ENCODE measurements around the gene ATP2B3.

ATP2B3 gene

DNA sequence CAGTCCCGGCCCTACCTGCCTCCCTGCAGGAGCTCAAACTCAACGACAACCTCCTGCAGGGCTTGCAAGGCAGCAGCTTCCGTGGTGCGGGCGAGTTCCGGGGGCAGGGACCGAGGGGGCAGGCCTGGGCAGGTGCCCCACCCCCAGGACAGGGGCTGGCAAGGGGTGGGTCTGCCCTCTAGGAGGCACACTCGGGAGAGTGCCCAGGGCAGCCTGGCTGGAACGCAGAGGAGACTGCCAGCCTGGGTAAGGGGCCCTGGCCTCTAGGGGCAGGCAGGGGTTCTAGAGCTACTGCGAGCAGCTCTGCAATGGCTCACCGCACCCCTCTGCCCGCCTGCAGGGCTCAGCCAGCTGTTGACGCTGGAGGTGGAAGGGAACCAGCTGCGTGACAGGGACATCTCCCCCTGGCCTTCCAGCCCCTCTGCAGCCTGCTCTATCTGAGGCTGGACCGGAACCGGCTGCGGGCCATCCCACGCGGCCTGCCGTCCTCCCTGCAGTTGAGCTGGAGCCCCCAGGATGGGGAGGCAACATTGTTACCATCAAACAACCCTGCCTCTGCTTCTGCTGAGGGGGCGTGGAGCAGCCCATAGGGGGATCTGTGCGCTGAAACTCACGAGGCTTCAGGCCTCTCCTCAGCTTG lies 34.9 kb upstream of the ATP2B3 start:
- Histone ChIP-seq H3F3A (ENCODE audit: insufficient read depth) (no peaks in the 10 kb centered on the region), H3K27ac (ENCODE audit: low read depth, low read length) (no peak overlapping the region), H3K9me2 (replicated peaks; ENCODE audit: insufficient read depth, low read length) (no peaks in the 10 kb centered on the region), H3K27me3 (ENCODE audit: low read length) (no peaks in the 10 kb centered on the region), H3K4me3 (ENCODE audit: insufficient read depth, low read length, poor library complexity, severe bottlenecking) (no peak overlapping the region), H3K79me2 (ENCODE audit: insufficient read depth, low read length) (no peaks in the 10 kb centered on the region), H3K36me3 (ENCODE audit: low read length) (no peaks in the 10 kb centered on the region), H3K4me2 (ENCODE audit: low read depth, low read length, poor library complexity, severe bottlenecking) (no peak overlapping the region), H4K20me1 (ENCODE audit: low read depth, low read length) (no peaks in the 10 kb centered on the region), H2AFZ (ENCODE audit: low read depth, low read length, severe bottlenecking) (no peak overlapping the region), H3K9me3 (ENCODE audit: insufficient read depth, low read length) (no peaks in the 10 kb centered on the region), H3K9ac (ENCODE audit: low read length) (no peak overlapping the region)
- TF ChIP-seq, protein P1, sequence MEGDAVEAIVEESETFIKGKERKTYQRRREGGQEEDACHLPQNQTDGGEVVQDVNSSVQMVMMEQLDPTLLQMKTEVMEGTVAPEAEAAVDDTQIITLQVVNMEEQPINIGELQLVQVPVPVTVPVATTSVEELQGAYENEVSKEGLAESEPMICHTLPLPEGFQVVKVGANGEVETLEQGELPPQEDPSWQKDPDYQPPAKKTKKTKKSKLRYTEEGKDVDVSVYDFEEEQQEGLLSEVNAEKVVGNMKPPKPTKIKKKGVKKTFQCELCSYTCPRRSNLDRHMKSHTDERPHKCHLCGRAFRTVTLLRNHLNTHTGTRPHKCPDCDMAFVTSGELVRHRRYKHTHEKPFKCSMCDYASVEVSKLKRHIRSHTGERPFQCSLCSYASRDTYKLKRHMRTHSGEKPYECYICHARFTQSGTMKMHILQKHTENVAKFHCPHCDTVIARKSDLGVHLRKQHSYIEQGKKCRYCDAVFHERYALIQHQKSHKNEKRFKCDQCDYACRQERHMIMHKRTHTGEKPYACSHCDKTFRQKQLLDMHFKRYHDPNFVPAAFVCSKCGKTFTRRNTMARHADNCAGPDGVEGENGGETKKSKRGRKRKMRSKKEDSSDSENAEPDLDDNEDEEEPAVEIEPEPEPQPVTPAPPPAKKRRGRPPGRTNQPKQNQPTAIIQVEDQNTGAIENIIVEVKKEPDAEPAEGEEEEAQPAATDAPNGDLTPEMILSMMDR (IDR thresholded peaks at IDR 0.05; ENCODE audit: insufficient read depth, low read length, poor library complexity, severe bottlenecking), result no peak
- TF ChIP-seq EZH2phosphoT487 (conservative IDR thresholded peaks at IDR 0.05; ENCODE audit: low read length), result no peak

DNA sequence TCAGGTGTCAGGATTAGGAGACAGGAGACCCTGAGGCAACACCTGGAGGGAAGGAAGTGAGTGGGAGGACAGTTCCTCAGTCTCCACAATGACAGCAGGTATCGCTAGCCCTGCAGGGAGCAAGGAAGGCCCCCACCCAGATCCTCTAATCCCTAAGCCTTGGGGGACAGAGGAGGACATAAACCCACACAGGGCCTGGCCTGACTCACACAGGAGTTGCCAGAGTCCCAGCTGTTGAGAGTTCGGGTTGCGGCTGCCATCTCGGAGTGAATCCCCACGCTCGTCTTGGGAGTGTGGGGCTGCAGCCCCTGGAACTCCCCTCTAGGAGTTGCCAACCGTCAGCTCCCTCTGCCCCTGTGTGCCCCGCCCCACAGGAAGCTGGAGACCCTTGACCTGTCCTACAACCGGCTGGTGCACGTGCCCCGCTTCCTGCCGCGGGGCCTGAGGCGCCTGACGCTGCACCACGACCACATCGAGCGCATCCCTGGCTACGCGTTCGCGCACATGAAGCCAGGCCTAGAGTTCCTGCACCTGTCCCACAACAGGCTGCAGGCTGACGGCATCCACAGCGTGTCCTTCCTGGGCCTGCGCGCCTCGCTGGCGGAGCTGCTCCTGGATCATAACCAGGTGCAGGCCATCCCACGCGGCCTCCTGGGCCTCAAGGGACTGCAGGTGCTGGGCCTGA lies 31.9 kb upstream of the ATP2B3 start:
- H3K36me3 ChIP-seq (ENCODE audit: low read length), result no peaks in the 10 kb centered on the region
- H3K4me2 ChIP-seq (ENCODE audit: low read depth, low read length, poor library complexity, severe bottlenecking), result no peak overlapping the region
- H3K27me3 ChIP-seq (ENCODE audit: low read length), result no peaks in the 10 kb centered on the region
- H3K27ac ChIP-seq (ENCODE audit: low read depth, low read length), result no peak overlapping the region
- no peaks in the 10 kb centered on the region for H3K9me2 ChIP-seq (replicated peaks; ENCODE audit: insufficient read depth, low read length)
- H3K79me2 ChIP-seq (ENCODE audit: insufficient read depth, low read length), result no peaks in the 10 kb centered on the region
- no peaks in the 10 kb centered on the region for H3K9me3 ChIP-seq (ENCODE audit: insufficient read depth, low read length)
- no peak overlapping the region for H3K9ac ChIP-seq (ENCODE audit: low read length)
- no peaks in the 10 kb centered on the region for H4K20me1 ChIP-seq (ENCODE audit: low read depth, low read length)
- H2AFZ ChIP-seq (ENCODE audit: low read depth, low read length, severe bottlenecking), result no peak overlapping the region
- TF ChIP-seq, protein P1 (IDR thresholded peaks at IDR 0.05; ENCODE audit: insufficient read depth, low read length, poor library complexity, severe bottlenecking), result no peak
- no peak for TF ChIP-seq EZH2phosphoT487 (conservative IDR thresholded peaks at IDR 0.05; ENCODE audit: low read length)
- H3F3A ChIP-seq (ENCODE audit: insufficient read depth), result no peaks in the 10 kb centered on the region
- no peak overlapping the region for H3K4me3 ChIP-seq (ENCODE audit: insufficient read depth, low read length, poor library complexity, severe bottlenecking)

DNA sequence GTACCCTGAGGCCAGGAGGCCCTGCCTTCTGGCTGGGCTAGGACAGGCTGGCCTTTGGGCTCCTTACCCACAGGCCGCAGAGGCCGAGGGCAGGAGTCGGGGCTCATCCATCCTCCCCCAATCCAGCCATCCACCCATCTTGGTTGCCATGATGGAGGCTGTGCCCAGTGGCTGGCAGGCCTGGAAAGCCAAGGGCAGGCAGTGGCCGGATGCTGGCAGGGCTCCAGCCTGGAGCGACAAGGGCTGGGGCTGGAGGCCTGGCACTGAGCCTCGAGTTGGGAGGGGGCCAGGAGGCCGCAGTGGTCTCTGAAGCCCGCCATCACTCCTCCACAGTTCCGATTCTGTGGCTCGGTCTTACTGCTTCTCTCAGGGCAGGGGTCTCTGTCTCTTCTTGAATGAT lies 31.3 kb upstream of the ATP2B3 start:
- Histone ChIP-seq H3K36me3 (ENCODE audit: low read length) (no peaks in the 10 kb centered on the region), H2AFZ (ENCODE audit: low read depth, low read length, severe bottlenecking) (no peak overlapping the region), H4K20me1 (ENCODE audit: low read depth, low read length) (no peaks in the 10 kb centered on the region), H3K9me3 (ENCODE audit: insufficient read depth, low read length) (no peaks in the 10 kb centered on the region), H3F3A (ENCODE audit: insufficient read depth) (no peaks in the 10 kb centered on the region), H3K27ac (ENCODE audit: low read depth, low read length) (no peak overlapping the region), H3K4me2 (ENCODE audit: low read depth, low read length, poor library complexity, severe bottlenecking) (no peak overlapping the region), H3K4me3 (ENCODE audit: insufficient read depth, low read length, poor library complexity, severe bottlenecking) (no peak overlapping the region), H3K9me2 (replicated peaks; ENCODE audit: insufficient read depth, low read length) (no peaks in the 10 kb centered on the region), H3K79me2 (ENCODE audit: insufficient read depth, low read length) (no peaks in the 10 kb centered on the region), H3K27me3 (ENCODE audit: low read length) (no peaks in the 10 kb centered on the region), H3K9ac (ENCODE audit: low read length) (no peak overlapping the region)
- TF ChIP-seq, protein P1 (IDR thresholded peaks at IDR 0.05; ENCODE audit: insufficient read depth, low read length, poor library complexity, severe bottlenecking), result no peak
- no peak for TF ChIP-seq EZH2phosphoT487 (conservative IDR thresholded peaks at IDR 0.05; ENCODE audit: low read length)

Data from SU-DHL-6 (cell line).